HG03575 (cell line): ENCODE results near the gene ADAT3.
"Not testable (repeated sequence)": the region's sequence is repeated elsewhere in the genome, so short reads cannot be mapped to it uniquely, and the experiment has no call there.

Source experiments
- ATAC-seq: cut with Tn5 transposase; IDR thresholded peaks from one replicate; pipeline ENCODE4 v1.9.1; 2021; ENCODE audit not compliant: unreplicated experiment, insufficient number of reproducible peaks, low FRiP score; ENCODE audit errors: extremely low read depth

The ADAT3 gene

DNA sequence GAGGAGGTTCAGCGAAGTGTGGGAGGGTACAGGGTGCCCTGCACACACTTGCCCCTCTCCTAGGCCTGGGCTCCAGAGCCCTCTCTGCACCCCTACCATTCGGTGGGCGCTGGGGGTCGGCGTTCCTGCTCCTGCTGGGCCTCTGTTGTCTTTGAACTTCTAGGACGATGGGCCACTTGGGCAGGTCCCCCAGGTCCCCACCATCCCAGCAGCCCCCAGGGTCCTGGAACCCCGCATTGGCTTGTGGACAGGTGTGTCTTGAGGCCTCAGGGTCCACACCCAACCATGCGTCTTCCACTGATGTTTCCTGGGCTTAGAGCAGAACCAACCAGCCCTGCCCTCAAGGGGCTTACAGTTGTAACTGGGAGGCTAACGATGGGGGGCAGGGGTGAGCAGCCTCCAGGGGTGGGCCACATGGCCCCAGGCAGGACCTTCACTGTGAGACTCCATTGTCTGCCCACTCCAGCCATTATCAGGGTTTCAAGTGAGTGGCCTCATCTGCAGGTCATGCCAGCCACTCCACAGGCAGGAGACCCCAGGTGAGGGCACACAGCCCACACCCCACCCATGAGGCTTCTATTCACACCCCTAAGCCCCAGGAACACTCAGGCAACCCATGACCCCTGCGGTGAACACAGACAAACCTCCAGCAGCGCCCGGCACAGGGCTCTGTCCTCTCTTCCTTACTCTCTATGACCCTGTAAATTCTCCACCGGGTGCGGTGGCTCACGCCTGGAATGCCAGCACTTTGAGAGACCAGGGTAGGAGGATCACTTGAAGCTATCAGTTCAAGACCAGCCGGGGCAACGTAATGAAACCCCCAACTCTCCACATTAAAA, 39.8 kb upstream of the ADAT3 start:
- no peak for ATAC-seq

DNA sequence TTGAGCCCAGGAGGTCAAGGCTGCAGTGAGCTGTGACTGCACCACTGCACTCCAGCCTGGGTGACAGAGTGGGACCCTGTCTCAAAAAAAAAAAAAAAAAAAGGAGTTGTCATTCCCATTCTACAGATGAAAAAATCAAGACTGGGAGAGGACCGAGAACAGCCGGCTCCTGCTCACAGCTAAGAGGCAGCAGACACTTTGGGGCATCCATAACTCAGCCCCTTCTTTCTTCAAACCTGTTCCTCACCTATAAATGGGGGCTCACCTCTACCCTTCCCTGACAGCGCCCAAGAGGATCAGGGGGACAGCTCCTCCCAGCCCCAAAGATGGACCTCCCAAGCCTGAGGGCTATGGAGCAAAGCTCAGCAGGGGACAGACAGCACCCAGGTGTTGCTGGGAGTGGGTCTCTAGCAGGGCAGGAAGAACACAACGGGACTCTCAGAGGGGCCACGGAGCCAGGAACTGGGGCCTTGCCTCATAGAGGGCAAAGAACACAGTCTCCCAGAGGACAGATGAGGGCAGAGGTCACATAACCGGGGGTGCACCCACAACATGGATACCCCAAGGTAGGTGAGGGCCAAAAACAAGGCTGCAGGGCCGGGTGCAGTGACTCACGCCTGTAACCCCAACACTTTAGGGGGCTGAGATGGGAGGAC, 38.4 kb upstream of the ADAT3 start:
- ATAC-seq, result no peak

DNA sequence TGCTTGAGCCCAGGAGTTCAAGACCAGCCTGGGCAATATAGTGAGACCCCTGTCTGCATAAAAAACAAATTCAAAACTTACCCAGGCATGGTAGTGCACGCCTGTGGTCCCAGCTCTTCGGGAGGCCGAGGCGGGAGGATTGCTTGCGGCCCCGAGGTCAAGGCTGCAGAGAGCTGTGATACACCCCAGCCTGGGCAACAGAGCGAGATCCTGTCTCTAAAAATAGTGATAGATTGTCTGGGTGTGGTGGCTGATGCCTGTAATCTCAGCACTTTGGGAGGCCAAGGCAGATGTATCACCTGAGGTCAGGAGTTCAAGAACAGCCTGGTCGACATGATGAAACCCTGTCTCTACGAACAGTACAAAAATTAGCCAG, 37.9 kb upstream of the ADAT3 start:
- ATAC-seq, result no peak

DNA sequence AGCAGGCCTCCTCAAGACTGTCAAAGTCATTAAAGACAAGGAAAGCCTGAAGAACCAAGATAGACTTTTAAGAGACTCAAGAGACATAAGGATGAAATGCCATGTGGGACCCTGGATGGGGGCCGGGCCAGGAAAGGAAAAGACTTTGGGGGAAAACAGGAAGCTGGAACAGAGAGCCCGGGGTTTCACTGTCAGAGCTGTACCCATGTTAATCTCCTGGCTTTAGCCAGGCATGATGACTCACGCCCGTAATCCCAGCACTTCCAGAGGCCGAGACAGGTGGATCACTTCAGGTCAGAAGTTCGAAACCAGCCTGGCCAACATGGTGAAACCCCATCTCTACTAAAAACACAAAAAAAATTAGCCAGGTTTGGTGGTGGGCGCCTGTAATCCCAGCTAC, 36.2 kb upstream of the ADAT3 start:
- ATAC-seq, result no peak

DNA sequence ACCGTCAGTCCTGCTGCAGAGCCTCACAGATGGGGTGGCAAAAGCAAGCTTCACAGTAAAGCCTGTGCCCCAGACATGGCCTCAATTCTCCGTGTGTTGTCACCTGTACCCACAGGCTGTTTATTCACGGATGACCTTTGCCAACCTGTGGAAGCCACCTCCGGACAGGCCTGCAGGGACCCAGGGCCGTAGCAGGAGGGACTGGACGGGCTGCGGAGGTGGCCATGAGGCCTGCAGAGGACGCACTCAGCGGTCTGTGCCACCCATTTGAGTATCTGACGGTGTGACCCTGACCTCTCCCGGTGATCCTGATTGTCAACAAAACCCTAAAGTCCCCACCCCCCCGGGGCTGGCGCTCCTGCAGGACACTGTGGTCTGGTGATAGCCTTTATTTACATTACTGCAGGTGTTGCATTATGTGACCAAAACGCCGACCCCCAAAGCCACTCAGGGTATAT, 34.0 kb upstream of the ADAT3 start:
- no peak for ATAC-seq

DNA sequence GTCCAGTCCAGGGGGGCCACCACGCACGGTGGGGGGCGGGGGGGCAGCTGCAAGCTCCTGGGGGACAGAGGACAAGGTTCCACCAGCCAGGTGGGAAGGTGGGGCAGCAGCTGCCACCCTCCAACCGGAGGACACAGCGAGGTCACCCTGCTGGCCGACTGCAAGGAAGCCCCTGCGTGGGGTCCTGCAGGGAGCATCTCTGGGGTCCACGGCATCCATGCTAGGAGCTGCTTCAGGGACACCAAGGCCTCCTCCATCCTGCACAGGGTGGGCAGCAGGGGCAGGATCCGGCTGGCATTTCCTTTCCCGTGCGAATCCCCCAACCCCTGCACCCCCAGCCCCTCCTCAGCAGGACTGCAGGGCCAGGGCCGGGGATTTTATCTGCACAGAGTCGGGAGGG, 33.6 kb upstream of the ADAT3 start:
- no peak for ATAC-seq

DNA sequence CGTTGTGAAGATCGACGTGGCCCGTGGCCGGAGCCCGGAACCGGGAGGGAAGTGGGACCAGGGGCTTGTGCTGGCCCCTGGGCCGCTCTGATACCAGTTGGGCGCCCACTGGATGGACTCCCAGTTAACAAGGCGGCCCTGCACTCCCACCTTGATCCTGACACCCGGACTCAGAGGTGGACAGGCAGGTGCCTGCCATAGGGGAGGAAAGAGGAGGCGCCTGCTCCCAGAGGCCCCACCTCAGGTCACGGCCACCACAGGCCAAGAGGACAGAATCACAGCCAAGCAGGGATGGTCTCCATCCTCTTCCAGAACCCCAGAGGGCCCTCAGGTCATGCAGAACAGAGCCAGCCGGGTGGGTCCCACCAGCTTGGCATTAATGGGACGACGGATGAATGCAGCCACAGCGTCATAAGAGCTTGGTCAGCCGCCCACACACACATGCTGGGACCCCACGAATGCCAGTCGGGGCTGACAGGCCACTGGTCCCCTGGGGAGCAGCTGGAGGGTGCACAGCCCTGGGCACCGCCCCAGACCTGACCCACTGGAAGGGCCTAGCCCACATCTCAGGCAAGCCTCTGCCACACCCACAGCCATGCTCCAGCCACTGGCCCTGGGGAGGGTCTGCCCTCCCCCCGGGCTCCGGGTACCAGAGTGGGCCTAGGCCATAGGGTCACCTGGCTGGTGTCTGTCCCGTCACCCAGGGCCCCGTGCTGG, 32.2 kb upstream of the ADAT3 start:
- ATAC-seq, result no peak

DNA sequence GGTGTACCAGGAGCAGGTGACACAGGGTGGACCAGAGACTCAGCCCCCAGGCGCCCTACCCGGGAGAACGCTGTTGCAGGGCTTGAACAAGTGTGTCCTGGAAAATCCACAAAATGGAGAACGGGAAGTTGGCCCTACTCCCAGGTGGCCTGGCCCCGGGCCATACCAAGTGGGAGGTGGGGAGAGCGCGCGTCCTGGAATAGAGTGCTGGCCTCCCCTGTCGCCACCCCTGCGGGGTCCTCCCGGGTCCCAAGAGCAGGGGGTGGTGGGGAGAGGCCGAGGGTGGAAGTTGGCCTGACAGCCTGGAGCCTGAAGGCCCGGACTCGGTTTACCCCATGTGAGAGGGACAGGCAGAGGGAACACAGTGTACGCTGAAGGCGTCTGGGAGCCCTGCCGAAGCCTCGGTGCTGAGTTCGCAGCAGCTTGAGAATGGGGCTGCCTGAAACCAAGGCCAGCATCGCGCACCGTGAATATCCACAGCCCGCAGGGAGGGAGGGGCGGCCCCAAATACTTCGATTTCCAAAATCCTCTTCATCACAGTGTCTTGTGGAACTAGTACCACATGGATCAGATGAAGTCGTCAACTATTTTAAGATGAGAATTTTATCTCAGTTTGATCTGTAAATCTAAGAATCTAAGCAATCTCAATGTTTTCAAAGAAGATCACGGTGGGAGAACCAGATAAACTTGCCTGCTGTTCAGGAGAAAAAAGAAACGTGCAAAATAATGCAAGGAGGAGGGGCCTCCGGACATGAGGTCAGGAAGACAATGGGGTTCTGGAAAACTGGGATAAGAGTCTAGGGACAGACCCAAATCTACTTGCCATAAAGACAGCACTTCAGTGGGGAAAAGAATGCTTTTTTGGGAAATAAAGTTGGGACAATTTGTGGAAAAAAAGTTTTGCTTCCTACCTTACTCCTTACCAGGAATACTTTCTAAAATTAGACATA, 31.4 kb upstream of the ADAT3 start:
- no peak for ATAC-seq

DNA sequence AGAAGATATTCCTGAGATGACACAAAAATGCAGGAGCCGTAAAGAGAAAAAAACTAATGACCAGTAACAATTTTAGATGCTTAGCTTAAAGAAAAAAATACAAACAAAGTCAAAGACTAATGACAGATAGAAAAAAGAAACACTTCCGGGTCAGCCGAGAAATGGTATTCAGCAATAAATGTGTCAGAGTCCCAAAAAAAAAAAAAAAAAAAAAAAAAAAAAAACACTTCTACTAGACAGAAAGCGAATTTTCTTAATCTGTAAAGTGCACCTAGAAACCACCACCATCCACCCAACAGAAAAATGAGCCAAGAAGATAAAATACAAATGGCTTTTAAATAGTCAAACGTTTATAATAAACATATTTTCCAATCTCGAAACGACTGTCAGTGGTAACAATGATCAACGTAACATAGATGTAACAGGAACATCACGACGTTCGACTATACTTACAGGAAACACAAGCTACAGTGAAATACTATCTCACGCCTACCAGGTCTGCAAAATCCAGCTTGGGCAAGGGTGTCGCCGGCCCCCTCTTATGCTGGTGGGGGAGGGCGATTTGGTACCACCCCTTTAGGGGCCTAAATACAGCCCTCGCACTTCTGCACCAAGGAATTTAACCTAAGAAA, 30.5 kb upstream of the ADAT3 start:
- ATAC-seq, result no peak

DNA sequence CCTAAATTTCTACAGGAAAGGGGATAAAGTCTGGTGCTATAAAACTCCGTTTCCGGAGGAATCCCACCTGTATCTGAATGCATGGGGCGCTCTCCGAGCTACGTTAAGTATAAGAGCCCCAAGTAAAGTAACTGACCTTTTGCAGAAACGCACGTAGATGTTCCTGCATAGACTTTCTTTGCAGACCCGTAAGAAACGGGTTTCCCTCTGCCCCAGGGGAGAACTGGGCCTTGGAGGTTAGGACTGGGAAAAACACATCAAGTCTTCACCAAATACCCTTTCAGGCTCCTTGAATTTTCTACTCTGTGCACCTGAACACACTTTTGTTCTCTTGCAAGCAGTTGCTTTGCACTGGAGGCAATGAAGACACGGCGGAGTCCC, 29.9 kb upstream of the ADAT3 start:
- ATAC-seq, result not testable (repeated sequence)

DNA sequence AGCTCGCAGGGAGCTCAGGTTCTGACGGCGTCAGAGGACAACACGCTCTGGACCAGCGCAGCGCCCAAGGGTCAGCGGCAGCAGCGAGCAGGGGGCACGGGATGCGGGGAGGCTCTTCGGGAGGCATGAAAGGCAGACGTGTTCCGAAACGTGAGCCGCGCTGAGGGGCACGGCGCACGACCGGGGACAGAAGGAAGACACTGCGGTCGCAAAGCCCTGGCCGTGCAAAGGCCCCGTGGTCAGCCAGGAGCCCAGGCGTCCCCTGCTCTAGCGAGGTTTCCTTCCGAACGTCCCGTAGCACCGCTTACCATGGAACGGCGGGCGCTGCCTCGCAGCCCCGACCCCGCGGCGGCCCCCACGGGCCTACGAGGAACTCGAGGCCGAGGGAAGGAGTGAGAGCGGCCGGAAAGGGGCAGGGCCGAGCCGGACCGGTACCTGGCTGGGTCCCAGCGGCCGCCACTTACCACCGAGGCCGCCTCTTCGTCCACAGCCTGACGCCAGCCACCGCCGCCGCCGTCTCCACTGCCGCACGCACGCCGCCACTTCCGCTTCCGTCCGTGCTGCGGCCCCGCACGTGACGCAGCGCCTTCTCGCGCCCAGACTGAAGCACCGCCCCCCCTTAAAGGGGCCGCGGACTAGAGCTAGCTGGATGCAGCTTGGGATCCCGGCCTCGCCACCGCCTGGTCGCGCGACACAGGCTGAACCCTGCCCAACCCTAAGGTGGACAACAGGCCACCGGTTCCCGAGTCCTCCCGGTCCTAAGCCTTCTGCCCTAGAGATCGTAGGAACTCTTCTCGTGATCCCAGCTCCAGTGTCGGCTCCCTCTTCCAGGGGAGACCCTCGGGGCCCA, 29.3 kb upstream of the ADAT3 start:
- peak; percentile 45 for ATAC-seq

DNA sequence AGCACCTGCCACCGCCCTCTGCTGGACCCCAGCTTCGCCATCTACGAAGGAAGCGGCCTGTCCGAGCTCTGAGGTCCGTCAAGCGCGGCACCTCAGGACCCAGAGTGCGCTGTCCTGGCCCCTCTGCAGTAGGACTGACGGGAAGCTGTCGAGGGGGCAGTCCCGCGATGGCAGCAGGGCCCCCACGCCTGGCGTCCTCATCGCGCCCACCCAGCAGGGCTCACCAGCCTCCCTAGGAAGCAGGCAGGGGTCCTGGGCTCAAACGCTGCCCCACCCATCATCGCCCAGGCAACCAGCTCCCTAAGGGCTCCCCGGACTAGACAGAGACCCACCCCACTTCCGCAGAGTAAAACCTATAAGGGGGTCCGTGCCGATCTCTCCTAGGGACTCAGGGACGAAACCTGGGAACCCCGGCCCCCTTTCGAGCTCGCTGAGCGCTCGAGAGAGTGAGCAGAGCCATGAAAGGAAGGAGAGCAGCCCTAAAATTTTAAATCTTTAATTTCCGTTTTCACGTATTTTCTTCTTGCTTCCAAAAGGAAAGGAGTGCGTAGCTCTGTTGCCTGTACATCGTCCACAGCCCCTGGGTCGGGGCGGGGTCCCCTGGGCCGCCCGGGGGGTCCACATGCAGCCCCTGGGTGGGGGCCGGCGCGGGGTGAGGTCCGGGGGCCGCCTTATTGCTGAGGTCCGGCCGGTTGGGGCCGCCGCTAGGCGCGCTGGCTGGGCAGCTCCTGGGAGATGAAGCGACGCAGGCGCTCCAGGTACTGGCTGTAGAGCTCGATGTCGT, 28.5 kb upstream of the ADAT3 start:
- ATAC-seq, result not testable (repeated sequence)

DNA sequence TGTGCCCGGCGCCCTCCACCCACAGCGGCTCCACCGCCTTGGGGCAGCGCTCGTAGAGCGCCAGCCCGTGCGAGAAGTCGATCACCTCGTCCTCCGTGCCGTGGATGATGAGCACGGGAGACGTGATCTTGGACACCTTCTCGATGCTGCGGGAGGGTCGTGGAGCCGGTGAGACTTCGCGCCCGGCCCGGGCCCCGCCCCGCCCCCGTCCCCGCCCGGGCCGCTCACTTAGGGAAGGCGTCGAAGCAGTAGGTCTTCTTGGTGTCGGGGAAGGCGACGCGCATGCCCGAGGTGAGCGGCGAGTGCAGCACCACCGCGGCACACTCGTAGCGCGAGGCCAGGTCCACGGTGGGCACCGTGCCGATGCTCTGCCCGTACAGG, 27.9 kb upstream of the ADAT3 start:
- not testable (repeated sequence) for ATAC-seq

DNA sequence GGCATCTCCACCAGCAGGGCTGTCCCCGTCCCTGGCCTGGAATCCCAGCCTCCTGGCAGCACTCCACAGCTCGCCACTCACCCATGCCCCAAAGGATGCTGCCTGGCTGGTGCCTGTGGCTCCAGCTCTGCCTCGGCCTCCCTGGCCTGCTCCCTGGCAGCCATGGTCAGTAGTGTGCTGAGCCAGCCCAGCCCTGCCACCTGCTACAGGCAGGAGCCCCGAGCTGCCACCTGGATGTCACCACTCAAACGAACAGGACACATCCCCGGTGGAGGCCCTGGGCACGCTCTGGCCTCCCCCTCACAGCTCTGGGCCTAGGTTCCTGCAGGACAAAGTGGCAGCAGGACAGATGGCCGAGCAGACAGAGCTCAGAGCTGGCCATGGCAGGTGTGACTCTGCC, 26.6 kb upstream of the ADAT3 start:
- ATAC-seq, result not testable (repeated sequence)

DNA sequence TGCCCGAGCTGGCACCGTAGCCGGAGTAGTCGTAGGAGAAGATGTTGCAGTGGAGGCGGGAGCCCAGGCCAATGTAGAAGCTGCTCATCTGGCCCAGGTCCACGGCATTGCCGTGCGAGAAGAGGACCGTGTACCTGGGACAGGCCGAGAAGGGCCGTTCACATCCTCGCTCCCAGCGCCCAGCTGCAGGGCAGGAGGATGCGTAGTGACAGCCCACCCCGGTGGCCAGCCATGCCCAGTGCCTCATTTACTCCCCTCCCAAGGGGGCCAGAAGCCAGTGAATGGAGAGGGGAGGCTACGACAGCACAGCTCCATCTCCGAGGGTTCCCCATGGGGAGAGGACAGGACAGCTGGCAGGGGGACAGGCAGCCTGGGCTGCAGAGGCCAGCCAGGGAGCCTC, 25.2 kb upstream of the ADAT3 start:
- not testable (repeated sequence) for ATAC-seq

DNA sequence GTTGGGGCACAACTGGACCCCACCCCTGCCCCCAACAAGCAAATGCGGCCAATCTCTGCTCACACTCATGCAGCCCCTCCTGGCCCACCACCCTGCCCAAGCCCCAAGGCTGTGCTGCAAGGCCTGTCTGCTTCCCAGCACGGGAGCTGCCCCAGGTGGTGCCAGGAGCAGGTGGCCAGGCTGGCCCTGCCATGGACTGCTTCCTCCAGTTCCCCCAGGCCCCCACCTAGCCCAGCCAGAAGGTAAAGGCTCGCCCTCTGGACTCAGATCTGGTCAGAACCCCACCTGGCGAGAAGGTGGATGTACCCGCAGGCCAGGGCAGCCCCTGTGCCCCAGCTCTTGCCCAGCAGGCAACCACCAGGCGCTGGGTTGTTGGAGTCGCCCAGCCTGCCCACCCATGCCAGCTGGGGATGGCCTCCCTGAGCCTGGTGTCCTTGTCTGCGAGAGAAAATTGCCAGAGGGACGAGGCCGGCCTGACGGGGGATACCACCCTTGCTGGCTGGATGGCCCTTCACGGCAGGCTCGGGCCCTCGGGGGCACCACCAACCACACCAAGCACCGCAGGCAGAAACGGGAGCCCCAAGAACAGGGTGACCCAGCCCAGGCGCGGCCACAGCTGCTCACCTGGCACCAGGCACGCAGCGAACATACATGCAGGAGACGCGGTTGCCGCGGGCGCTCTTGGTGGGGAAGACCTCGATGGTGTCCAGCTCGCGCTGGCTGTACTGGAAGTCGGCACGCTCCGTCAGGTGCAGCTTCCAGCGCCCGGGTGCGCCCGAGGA, 24.4 kb upstream of the ADAT3 start:
- no peak for ATAC-seq
